GM19351 (cell line): Measurements from ENCODE around the gene RBM15.

Experiments
- ATAC-seq: cut with Tn5 transposase; IDR thresholded peaks from one replicate; pipeline ENCODE4 v1.9.1; 2021; ENCODE audit warnings: mild to moderate bottlenecking, moderate library complexity; ENCODE audit not compliant: unreplicated experiment

RBM15 gene

GRCh38 chr1:110393691-110394492, 54.7 kb downstream of the RBM15 start:
- ATAC-seq = no peak

GRCh38 chr1:110394493-110394820, 55.3 kb downstream of the RBM15 start:
- ATAC-seq = no peak
